Esophagus muscularis mucosa (tissue), 4 donors: ENCODE data around the gene PKP1.

Source experiments
- CTCF ChIP-seq, 3 experiments: fragments of 200-600 bp in 2 of 3; fragments of 450-650 bp in 1 of 3; sonication (generic) in 2 of 3; IDR thresholded peaks; one replicate each; pipeline ENCODE4 v1.5.1; 2017 to 2019; ENCODE audit warnings: antibody characterized with exemption in 3 of 3, mild to moderate bottlenecking in 2 of 3, moderate library complexity in 1 of 3
- EP300 ChIP-seq: sonication (generic); formaldehyde crosslinking; IDR thresholded peaks from one replicate; pipeline ENCODE4 v1.6.1; 2017; ENCODE audit warnings: antibody characterized with exemption
- POLR2A ChIP-seq: fragments of 450-650 bp; IDR thresholded peaks from one replicate; pipeline ENCODE4 v1.6.1; 2017; ENCODE audit warnings: antibody characterized with exemption, moderate library complexity, mild to moderate bottlenecking, low read depth

GRCh38 chr1:201326710-201327109, 43.4 kb downstream of the PKP1 start:
- TF ChIP-seq POLR2A = no peak
- no peak for TF ChIP-seq EP300
- no peak for TF ChIP-seq CTCF (IDR thresholded peaks at IDR 0.05)
